Bone marrow (tissue), 2 donors: ENCODE results near the gene CCNYL1.

Experiments used
- DNase-seq, 2 donors: peaks; one replicate each; lab custom pipeline; 2025; lab: John Stamatoyannopoulos, UW

The CCNYL1 gene

DNA sequence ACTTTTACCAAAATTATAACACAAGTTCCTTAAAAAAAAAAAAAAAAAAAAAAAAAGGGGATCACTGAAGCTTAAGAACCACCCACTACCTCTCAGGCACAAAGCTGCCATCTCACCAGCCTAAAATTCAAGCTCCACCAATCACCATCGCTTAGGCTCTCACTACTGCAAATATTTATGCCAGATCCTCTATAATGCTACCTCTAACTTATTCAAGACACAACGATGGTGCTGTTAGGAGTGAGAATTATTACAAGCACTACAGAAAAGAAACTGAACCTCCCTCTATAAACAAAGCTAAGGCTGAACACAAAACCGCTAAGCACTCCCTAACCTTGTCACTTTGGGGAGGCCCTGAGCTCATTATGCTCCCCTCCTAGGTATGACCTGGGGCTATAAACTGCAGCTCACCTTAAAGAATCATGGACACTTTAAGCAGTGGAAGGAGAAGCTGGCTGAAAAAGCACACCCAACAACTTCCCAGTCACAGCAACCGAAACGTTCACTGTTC lies 54.7 kb downstream of the CCNYL1 start:
- no peak for DNase-seq

DNA sequence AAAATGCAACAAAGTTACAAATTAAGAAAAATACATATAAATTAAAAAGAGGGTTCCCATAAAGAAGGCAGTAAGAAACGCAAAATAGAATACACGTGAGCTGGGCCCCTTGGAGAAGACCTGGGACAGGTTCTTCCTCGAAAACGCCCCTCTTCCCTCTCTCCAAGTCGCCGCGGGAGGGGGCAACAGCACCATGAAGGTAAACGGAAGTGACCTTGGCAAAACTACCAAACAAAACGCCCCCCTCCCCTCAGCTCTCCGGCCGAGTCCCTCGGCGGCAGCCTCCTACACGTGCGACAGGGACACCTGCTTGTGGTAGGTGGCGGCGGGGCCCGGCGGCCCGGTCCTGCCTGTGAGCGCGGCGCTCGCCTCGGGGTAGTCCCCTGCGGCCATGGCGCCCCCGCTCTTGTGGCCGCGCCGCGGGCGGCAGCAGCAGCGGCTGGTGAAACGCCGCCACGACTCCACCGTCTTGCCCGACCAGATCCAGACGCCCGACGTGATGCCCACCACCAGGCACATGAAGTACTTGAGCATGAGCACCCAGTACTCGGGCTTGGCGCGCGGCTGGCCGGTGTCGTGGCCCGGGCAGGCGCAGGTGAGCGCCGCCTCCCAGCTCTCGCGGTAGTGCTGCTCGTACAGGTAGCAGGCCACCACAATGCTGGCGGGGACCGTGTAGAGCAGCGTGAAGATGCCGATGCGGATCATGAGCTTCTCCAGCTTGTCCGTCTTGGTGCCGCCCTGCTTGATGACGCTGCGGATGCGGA lies 55.4 kb downstream of the CCNYL1 start:
- no peak for DNase-seq

DNA sequence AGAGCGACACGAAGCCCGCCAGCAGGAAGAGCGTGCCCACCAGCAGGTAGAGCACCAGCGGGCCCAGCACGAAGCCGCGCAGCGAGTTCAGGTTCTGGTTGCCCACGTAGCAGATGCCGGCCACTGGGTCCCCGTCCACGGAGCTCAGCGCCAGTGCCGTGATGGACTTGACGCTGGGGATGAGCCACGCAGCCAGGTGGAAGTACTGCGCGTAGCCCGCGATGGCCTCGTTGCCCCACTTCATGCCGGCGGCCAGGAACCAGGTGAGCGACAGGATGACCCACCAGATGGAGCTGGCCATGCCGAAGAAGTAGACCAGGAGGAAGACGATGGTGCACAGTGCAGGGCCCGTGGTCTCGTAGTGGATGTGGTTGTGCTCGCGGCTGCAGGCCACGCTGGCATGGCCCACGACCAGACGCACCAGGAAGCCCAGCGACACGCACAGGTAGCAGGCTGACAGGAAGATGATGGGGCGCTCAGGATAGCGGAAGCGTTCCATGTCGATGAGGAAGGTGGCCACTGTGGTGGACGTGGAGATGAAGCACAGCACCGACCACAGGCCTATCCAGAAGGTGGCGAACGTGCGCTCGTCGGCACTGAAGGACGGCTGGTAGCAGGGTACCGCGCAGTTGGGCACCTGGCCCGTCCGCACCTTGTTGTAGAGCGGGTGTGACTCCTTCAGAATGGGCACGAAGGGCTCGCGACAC lies 56.2 kb downstream of the CCNYL1 start:
- DNase-seq = no peak

DNA sequence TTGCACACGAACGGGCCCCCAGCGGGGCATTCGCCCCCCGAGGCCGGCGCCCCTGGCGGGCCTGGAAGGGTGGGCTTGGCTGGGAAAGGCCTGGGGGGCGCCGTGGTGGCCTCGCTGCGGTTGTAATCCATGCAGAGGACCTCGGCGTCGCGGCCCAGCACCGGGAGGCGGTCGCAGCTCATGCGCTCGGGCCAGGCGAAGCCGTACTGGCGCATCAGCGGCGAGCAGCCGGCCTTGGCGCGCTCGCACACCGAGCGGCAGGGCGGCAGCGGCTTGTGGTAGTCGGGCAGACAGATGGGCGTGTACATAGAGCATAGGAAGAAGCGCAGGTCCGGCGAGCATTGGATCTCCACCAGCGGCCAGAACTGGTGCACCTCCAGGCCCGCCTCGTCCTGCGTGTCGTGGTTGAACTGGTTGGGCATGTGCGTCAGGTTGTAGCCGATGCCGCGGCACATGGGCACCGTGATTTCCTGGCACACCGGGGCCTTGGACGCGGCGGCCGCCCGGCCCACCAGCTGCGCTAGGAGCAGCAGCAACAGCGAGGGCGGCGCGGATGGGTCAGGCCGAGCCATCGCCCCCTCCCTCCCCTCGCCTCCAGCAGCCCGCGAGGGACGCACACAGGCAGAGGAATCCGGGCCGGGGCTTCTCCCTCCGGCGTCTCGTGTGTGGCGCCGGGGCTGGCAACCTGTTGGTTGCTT lies 56.9 kb downstream of the CCNYL1 start:
- DNase-seq = no peak

GRCh38 chr2:207768866-207769596 lies 57.6 kb downstream of the CCNYL1 start:
- peak in 1 of 2 donors; percentile 55 for DNase-seq

DNA sequence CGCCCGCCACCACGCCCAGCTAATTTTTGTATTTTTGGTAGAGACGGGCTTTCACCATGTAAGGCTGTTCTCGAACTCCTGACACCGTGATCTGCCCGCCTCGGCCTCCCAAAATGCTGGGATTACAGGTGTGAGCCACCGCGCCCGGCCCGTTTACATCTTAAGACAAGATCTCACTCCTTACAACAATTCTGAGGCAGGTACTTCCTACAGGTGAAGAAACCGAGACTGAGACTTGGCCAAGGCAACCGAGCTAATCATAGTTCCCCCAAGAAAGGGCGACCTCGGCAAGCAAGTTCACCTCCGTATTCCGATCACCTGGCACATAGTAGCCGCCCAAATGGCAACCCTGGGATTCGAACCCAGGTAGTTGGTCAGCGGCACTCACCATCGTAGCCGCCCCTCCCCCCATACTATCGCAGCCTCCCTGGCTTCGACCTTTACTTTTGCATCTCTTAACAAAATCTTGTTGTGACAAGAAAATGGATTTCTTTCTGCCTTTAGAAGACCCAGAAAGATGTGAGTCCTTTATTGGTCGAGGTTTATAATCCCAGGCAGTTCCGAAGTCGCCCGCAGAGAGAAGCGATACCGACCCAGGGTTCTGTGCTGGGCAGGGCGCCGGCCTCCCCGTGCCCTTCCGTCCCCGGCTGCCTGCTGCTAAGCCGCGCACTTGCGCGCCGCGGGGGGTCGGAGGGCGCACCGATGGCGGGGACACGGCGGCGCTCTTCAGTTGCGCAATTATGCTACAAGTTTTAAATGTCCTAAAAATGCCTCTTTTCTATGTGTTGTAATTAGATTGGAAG lies 59.4 kb downstream of the CCNYL1 start:
- DNase-seq = no peak

DNA sequence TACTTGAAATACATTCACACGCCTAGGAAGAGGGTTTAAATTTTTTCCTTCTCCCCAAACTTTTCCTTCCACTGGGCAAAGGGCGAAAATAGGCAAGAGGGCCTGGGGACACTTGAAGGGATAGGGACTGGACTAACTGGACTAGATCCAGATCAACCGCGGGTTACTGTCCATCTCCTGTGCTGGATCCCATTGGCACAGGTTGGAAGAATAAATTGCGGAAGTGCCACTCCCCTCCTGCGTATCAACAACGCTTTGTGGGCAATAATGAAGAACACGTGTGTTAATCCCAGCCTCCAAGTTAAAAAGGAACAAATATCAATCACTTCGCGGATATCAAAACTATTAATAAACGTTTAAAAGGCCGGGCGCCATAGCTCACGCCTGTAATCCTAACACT lies 60.0 kb downstream of the CCNYL1 start:
- DNase-seq = no peak

DNA sequence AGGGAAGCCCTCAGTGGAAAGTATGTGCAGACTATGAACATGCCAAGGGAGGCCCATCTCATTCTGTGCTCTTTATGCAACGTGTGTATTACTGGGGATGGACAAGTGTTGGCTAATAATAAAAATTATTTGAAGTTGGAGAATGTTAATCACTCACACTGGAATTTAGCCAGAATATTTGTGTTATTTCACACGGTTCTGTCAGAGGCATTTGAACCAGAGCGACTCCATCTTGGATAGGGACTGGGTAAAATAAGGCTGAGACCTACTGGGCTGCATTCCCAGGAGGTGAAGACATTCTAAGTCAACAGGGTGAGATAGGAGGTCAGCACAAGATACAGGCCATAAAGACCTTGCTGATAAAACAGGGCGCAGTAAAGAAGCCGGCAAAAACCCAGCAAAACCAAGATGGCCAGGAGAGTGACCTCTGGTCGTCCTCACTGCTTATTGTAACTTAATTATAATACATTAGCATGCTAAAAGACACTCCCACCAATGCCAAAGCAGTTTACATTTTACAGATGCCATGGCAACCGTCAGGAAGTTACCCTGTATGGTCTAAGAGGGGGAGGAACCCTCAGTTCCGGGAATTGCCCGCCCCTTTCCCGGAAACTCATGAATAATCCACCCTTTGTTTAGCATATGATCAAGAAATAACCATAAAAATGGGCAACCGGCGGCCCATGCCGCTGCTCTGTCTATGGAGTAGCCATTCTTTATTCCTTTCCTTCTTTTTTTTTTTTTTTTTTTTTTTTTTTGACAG lies 60.8 kb downstream of the CCNYL1 start:
- no peak for DNase-seq

DNA sequence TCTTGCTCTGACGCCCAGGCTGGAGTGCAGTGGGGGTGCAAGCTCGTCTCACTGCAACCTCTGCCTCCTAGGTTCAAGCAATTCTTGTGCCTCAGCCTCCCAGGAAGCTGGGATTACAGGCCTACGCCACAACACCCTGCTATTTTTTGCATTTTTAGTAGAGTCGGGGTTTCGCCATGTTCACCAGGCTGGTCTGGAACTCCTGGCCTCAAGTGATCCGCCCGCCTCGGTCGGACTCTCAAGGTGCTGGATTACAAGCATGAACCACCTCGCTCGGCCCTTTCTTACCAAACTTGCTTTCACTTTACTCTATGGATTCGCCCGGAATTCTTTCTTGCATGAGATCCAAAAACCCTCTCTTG lies 61.4 kb downstream of the CCNYL1 start:
- no peak for DNase-seq

GRCh38 chr2:207775473-207775872 lies 64.0 kb downstream of the CCNYL1 start:
- no peak for DNase-seq

GRCh38 chr2:207777124-207777523 lies 65.7 kb downstream of the CCNYL1 start:
- no peak for DNase-seq

DNA sequence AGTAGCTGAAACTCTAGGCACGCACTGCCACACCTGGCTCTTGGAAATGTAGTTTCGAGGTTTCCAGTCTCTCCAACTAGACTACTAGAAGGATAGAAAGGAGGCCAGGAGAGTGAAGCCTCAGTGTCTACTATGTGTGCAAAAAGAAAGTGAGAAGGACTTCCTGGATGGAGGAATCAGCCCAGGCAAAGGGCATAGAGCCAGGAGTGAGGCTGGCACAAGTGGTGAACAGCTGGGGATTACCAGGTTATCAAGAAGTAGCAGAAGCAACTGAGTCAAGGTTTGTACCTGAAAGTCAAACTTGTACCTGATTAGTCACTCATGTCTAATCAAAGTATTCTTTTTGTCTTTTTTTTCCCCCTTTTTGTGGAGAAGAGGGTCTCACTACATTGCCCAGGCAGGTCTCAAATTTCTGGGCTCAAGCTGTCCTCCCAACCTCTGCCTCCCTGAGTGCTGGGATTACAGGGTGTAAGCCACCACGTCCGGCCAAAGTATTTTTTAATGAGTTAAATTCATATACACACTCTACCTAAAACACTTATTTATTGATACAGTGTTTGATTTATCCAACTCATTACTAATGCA lies 67.0 kb downstream of the CCNYL1 start:
- no peak for DNase-seq

- DNase-seq = no peak
Observed at GRCh38 chr2:207779523-207779922, 68.1 kb downstream of the CCNYL1 start.

DNA sequence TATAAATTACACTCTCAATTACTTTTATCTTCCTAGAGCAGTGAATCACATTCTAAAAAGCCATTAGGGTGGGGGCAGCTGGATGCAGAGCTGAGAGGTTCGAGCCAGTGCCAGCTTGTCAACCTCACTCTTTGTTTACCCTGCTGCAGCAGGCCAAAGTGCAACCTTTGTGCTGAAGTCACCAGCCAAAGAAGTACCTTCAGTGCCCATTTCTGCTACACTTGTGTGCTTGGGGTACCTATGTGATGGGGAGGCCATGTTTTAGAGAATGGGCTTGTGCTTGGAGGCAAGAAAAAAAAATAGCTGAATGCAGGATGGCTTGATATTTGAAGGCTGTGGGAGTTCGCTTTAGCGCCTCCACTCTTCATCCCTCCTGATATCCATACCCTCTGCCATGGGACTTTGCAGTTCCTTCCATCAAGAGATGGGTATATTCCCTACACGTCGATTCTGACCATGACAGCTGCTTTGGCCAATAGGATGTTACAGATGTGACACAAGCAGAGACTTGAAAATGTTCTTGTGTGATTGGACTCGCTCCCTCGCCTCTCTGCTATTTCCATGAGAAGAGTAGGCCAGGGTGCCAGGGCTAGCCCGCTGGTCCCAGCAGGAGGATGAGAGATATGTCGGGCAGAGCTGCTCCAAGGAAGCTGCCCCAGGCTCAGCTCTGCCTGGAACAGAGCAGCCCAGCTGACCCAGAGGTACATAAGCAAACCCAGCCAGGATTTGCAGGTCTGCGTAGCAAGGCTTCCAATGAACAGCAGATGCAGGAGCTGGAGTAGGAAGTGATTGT lies 71.0 kb downstream of the CCNYL1 start:
- no peak for DNase-seq

GRCh38 chr2:207783514-207783913 lies 72.1 kb downstream of the CCNYL1 start:
- no peak for DNase-seq

DNA sequence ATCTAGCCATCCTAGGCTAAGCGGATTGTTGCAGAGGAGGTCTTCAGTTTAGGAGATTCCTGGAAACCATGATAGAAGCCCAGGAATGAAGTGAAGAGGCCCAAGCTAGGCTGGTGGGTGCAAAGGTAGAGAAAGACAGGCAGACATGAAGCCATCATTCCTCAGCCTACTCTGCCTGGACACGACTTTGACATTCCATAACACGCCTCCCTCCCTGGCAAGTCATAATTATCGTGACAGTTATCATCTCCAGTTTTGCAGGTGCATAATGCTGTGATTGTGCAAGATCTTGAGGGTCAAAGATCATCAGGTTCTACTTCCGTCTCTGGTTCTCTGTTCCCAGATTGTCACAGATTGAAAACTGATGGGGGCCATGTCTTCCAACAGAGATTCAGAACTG lies 73.5 kb downstream of the CCNYL1 start:
- no peak for DNase-seq

DNA sequence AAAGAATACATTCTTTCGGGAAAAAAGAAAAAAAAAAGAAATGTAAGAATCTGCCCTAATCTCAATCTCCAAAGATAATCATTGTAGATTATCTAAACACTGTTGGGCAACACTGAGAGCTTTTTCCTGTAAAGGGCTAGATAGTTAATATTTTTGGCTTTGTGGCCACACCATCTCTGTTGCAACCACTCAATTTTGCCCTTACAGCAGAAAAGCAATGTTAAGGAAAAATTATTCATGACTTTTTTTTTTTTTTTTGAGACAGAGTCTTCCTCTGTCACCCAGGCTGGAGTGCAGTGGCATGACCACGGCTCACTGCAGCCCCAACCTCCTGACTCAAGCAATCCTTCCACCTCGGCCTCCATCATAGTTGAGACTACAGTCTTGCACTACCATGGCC lies 75.6 kb downstream of the CCNYL1 start:
- DNase-seq = no peak

DNA sequence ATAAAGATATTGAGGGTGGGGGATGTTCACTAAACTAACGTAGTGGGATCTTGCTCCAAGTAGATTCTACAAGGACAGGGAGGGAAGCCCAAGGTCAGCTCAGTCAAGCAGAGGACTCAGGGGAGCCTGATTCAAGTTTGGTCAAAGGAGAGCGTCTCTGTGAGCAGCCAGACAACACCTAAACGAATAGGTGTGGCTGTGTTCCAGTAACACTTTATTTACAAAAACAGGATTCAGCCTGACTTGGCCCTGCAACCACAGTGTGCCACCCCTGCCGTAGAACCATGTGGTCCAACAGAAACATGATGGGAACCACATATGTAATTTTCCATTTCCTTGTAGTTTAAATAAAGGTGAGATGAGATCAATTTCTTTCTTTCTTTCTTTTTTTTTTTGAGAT lies 76.4 kb downstream of the CCNYL1 start:
- no peak for DNase-seq

- DNase-seq = no peak
Observed at GRCh38 chr2:207790898-207791297, 79.5 kb downstream of the CCNYL1 start.
